GM18507 (cell line): ENCODE measurements around the gene BSCL2.
A peak's percentile ranks its signal among the peaks of the same experiment; 100 is the strongest.
"Not testable (repeated sequence)": the region's sequence is repeated elsewhere in the genome, so short reads cannot be mapped to it uniquely, and the experiment has no call there.

Experiments
- DNase-seq: peaks from one replicate; pipeline ENCODE4 v3.0.0; 2011; ENCODE audit warnings: low read depth; ENCODE audit not compliant: insufficient read length; ENCODE audit errors: extremely low spot score
- FAIRE-seq: peaks from 2 replicates; lab custom pipeline; 2011; peaks lifted over from hg19 to GRCh38; lab: Jason Lieb, UNC

BSCL2 gene

GRCh38 chr11:62721994-62722393 lies 14.8 kb upstream of the BSCL2 start:
- DNase-seq (no peak), FAIRE-seq (no peak)

DNA sequence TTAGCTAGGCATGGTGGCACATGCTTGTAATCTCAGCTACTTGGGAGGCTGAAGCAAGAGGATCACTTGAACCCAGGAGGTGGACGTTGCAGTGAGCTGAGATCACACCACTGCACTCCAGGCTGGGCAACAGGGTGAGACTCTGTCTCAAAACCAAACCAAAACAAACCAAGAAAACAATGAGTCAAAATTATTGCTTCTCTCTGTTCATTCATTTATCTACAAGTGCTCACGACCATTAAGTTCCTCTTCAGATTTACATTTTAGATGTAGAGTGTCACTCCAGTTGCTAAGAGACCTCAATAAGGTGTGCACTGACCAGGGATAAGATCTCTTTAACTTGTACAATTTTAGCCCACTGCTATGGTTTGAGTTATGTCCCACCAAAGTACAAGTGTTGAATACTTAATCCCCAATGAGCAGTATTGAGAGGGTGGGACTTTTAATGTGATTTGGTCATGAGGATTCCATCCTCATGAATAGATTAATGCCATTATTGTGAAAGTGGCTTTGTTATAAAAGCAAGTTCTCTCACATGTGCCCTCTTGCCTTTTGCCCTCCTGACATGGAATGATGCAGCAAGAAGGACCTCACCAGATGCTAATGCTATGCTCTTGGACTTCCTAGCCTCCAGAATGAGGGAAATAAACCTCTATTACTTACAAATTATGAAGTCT lies 12.2 kb upstream of the BSCL2 start:
- FAIRE-seq: no peak
- DNase-seq: no peak

DNA sequence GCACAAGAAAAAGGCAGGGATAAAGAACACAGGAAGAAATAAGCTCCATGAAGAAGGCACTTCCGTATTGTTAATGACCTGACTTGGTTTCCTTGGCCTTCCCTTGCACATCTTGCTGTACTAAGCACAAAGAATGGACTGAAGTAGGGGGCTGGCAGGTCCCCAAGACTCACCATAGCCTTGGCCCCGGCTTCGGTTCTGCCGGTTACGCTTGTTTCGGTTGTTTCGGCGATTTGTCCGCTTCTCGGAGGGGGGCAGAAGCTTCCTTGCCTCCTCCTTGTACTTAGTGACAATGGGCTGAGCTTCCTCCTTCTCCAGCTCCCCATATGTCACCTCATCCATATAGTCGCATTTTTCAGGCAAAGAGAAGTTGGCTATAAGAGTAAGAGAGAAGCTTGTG lies 9.6 kb upstream of the BSCL2 start:
- FAIRE-seq (no peak), DNase-seq (no peak)

DNA sequence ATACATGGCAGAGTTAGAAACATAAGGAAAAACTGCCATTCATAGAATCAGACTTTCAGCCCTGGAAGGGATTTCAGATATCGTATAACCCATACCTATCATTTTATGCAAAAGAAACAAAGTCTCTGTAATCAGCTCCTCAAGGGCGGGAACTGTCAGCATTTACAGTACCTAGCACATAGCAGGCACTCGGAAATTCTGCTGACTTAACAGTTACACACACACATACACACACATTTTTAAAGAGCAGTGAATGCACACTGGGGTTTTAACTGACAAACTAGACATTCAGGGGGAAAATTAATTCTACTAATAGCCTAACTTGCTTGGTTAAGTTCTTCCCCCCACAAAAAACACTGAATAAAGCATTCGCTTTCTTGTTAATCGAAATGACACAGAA lies 9.0 kb upstream of the BSCL2 start:
- DNase-seq (no peak), FAIRE-seq (no peak)

DNA sequence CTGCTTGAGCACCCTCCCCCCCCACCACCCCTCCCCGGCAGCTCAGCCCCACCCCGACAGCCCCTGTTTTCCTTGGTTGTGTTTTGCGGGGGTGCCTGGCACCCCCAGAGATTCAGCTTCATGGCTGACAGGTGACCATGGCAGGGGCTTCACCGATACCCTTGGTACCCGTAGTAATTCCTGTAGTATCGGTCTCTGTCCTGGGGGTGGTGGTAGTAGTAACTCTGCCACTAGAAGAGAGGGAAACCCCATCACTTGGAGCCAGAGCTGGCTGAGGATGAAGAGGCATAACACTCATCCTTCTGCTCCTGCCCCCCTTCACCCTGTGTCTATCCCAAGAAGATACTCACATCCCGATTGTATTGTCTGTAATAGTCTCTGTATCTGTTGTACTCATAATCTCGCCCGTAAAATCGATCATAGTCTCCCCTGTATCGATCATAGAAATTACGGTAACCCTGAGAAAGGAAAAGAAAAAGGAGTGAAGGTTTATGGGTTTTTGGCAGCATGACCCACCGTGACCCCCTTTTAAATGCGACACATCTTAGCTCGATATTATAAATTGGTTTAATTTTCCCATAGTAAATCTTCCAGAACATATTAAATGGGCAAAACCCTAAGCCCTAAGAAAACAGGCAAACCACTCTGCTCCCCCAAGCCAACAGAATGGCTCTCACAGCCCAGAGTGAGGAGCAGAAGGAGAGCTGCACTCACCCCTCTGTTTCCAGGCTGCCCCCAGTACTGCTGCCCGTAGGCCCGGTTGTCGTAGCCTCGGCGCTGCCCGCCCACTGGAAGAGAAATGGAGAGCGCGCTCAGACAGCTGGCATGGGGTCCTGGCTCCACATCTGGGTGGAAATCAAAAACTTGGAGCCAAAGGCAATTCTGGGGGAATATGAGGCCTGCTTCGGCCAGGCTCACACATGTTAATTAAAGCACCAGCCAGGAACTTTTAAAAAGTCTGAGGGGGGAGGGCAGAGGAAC lies 8.2 kb upstream of the BSCL2 start:
- DNase-seq (no peak), FAIRE-seq (no peak)

- DNase-seq (no peak), FAIRE-seq (no peak)
Measured at GRCh38 chr11:62713343-62713742, 6.1 kb upstream of the BSCL2 start.

DNA sequence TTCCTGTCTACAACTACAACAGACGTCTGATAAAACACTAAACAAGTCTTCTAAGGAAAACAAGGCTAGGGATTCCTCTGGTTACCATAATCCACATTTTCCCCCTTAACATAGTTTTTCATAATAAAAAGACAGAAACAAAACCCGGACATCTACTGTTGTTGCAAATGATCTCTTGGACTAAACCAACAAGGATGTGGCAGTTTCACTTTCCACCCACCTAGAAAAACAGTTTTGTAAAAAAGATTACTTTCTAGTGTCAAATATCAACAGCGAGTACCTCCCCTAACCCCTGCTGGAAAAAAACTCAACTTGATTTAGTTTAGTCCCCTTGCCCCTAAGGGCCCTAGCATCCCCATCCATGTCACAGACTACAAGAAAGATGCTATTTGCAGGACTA lies 5.6 kb upstream of the BSCL2 start:
- FAIRE-seq (no peak), DNase-seq (no peak)

DNA sequence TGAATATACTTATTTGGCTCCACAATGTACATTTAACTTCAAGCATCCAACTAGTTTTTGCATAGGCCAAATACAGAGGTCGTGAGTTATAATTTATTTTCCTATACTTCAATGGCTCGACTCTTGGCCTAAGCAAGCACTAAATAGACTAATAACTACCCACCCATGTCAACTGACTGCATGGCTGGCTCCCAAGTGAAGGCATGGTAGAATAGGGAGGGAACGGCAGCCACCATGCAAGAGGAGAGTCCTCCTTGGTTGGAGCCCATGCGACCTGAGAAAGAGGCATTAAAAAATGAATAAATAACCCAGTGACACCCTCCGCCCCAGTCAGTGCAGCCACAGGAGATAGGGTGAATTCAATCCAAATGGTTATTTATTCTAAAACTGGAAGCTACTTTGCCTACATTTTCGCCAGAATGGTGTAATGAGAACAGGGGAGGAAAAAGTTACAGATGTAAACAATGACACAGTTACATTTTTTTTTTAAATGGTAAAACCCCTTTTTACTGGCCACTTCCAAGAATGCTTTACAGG lies 5.1 kb upstream of the BSCL2 start:
- no peak for FAIRE-seq
- no peak for DNase-seq

- DNase-seq: no peak
- FAIRE-seq: no peak
Measured at GRCh38 chr11:62710001-62710345, 2.7 kb upstream of the BSCL2 start.

GRCh38 chr11:62709247-62710000 lies 2.2 kb upstream of the BSCL2 start:
- FAIRE-seq (peak; percentile 97), DNase-seq (peak; percentile 80)

DNA sequence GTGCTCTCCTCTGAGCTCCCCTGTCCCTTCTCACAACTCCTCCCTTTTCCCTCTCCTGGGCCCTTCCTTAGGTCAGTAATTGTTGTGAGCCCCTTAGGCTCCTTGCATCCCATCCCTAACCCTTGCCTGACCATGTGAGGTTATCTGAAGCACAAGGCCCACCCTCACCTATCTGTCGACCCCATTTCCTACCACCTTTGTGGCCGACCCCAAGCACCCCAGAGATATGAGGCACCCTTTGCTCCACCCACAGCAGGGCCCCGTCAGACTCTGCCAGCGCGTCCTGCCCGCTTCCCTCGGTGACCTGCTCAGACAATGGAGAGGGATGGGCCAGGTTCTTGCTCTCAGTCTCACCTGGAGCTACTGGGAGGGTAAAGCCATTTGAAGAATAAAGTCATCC lies 1.6 kb upstream of the BSCL2 start:
- no peak for DNase-seq

GRCh38 chr11:62708392-62708791 lies 1.2 kb upstream of the BSCL2 start:
- DNase-seq (no peak), FAIRE-seq (no peak)

More for the DNA sequence above, 1.6 kb upstream of the BSCL2 start:
- FAIRE-seq: no peak

GRCh38 chr11:62706850-62707247 lies 375 bp downstream of the BSCL2 start:
- no peak for DNase-seq
- no peak for FAIRE-seq

DNA sequence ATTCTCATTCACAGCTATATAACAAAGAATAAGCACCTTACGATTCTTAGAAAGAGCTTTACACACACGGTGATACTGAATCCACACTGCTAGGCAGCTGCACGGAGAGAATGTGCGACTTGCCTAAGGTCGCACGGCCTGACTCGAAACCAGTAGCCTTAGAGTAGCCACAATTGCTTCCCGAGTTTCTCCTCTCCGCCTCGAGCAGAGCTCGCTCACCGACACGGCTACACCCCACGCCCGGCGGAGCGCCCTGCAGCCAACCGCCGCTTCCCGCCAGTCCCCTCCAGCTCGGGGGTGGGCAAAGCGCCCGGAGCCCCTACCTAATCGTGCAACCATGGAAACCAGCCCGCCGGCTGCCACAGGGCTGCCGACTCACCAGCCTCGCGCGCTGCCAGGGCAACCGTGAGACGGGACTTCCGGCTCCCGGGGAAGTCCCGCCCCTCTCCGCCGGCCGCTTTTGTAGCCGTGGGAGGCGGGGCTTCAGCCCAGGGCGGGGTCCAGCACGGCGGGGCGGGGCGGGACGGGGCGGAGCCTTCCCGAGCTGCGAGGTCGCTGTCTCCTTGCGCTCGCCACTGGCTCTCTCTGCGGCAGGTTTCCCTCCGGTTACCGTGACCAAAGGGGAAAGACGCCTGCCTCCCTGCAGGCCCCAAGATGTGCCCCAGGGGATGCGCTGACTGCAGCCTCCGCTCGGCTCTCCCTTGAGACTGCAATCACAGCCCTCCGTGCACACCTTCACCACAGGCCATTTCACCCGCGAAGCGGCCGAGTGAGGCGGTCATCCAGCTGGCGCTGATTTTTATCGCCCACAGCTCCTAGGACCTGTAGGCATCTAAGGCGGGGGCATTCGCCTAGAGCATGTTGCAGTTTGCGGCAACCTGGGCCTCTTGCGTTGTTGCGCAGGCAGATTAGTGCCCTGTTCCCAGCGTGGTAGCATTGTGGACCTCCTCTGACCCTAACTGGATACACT lies 1.1 kb downstream of the BSCL2 start:
- DNase-seq (peak; percentile 92), FAIRE-seq (peak; percentile 53)

DNA sequence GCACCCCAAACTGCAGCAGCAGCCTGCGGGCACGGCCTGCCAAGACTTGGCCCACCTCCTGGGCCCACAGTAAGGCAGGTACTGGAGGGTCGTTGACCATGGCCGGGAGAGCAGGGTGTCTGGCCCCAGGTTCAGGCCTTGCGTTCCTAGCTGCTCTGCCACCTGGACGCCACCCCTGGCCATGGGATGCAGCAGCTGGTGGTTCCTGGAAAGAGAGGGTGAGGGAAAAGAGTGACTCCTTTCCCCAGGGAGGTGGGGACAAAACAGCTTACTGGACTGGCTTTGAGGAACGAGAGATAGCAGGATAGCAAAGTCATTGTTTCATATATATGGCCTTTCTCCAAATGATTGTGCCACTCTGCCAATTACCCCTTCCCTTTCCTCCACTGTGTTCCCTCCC lies 1.8 kb downstream of the BSCL2 start:
- no peak for FAIRE-seq
- no peak for DNase-seq

- not testable (repeated sequence) for DNase-seq, FAIRE-seq
Measured at GRCh38 chr11:62703921-62704320, 3.3 kb downstream of the BSCL2 start.

GRCh38 chr11:62702246-62702645 lies 5.0 kb downstream of the BSCL2 start:
- DNase-seq: no peak

DNA sequence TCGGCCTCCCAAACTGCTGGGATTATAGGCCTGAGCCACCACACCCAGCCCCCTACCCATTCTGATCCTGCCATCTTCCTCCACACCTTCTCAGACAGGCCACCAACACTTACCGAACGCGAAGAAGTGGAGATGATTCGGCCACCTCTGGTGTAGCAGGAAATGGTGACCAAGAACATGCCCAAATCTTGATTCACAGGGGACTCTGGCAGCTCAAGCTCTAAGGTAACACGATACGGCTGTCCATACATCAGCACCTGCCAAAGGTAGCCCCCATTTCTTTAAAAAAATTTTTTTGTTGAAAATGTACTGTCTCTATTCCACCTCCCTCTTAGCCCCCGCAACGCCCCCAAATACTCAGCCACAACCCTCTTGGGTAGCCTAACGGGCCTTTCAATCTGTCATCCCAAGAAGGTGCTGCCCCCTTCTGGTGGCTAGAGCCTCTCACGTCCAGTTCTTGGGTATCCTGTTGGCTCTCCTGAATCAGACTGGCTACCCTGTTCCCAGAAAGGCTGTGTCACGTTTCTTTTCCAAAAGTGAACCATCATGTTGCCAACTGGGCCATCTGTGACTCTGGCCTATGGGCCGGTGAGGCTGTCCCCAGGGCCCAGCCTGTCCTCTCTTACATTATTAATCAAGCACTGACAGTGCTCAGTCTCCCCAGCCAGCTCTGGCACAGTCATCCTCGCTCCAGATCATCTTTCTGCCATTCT lies 12.6 kb downstream of the BSCL2 start:
- FAIRE-seq (peak; percentile 75), DNase-seq (peak; percentile 54)

More at GRCh38 chr11:62702246-62702645, 5.0 kb downstream of the BSCL2 start:
- FAIRE-seq: no peak
